HG03280 (cell line): ENCODE results near the gene CEP85L.

Experiments
- ATAC-seq: cut with Tn5 transposase; IDR thresholded peaks from one replicate; pipeline ENCODE4 v1.9.1; 2021; ENCODE audit warnings: mild to moderate bottlenecking, moderate library complexity; ENCODE audit not compliant: unreplicated experiment

The CEP85L gene

DNA sequence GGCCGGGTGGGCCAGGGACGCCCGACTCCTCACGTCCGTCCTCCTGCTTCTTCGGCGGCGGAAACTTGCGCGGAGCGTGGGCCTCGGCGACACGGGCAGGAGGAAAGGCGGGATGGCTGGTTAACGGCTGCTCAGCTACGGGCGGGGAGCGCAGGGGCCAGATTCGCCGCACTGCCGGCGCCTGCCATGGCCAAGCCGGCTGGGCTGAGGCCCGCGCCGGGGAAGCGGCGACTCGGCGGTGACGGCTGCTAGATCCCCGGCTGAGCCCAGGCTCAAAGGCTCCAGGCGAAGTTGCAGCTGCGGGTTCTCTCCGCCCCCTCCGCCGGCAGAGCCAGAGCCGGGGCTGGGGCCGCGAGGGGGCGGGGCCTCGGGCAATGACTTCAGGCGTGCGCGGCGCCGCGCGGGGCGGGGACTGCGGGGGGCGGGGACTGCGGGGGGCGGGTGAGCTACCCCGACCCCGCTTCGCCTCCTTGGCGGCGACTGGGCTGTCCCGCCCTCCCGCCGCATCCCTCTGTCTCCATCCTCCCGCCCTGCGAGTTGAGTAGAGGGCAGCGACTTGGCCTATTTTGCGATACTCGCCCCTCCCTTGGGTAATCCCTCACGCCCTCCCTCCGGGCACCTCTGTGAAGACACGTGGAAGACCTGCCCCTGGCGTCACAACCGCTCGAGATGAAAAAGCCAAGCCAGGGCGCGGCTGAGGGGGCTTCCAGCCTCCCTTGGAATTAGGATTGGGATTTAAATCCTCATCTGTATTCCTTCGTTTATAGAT lies at the start of gene CEP85L:
Gene CEP85L, minus strand, starts transcription at position 310 of the 769 bp plus-strand sequence. CDS start 322 bp downstream, outside the sequence.
- ATAC-seq: peak; percentile 90

DNA sequence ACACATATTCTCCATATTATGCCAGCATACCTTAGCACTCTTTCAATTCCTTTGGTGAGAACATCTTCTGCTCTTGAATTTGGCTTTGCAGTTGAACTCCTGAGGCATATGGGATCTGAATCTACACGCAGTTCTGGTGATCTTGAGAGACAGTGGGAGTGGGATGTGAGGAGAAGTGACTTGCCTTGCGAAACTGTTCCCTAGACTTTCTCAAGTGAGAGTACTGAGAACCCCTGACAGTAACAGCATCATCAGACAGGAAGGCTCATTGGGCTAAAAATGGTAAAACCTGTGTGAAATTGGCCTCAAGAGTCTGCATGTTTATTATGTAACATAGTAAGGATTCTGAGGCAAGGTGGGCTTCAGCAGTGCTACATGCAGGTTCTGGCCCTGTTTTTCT lies 49.1 kb upstream of the CEP85L start:
- no peak for ATAC-seq

DNA sequence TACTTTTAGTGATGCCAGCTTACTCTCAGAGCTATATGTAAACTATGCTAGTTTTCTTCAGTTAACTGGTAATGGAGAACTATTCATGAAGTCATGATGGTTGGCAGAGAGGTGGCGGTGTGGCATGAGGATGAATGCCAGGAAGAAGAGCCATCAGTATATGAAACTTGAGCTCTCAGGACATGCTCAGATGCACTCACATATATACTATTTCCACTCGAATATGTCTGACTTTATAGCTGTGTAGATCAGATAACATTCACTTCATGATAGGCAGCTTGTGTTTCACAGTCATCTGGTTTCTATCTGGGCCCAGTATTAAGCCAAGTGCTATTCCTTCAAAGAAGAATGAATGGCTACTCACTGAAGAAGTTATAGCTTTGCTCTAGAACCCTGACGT lies 46.2 kb upstream of the CEP85L start:
- no peak for ATAC-seq

DNA sequence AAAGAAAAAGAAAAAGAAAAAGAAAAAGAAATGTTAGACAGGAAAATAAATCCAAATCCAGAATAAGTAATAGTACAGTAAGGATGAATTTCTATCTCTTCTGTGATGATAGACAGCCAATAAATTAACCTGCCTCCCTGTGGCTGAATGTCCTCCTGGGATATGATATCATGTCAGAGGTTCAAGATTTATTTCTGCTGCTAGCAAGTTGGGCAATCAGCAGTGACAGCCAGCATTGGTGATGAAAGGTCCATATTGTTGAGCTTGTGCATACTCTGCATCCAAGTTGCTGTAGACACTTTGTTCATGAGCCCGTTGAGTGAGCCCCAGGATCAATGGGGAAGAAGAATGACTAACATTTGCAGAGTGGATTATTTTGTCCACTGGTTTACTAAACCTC lies 44.9 kb upstream of the CEP85L start:
- ATAC-seq: no peak

DNA sequence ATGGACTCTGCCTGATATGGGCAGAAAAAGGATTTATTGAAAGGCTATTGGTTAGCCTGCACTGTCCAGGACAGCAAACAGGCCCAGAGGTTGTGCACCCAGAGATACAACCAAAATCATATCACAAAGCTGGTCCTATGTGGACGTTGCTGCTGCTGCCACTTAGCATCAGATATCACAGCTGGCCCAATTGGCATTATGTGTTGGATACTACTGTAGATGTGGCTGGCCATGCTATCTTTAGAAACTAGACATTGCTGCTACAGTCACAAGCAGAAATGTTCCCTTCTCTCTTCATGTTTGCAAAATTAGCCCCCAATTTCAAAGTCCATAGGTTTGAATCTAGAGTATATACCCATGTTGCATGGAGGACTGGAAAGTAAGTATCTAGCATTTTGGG lies 42.2 kb upstream of the CEP85L start:
- ATAC-seq: no peak

DNA sequence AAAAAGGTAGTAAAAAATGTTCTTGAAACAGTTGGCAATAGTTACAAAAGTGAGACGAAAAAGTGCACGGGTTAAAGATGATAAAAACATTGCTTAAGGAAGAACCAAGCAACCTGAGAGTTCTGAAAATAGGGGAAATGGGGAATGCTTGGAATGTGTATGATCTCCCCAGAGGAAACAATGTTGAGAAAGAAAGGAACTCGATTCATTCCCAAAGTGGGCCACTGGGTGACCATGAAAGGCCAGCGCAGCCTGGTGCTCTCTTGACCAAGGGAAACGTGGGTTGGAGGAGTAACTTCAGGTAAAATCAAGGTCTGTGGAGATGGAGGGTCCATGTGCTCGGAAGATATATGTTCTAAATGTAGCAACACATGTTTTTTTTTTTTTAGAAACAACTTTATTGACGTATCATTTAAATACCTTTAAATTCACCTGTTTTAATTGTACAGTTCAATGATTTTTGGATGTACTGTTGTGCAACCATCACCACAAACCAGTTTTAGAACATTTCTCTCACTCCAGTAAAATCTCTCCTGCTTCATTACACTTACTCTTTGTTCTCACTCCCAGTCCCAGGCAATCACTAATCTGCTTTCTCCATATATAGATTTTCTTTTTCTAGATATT lies 34.5 kb upstream of the CEP85L start:
- ATAC-seq: no peak

DNA sequence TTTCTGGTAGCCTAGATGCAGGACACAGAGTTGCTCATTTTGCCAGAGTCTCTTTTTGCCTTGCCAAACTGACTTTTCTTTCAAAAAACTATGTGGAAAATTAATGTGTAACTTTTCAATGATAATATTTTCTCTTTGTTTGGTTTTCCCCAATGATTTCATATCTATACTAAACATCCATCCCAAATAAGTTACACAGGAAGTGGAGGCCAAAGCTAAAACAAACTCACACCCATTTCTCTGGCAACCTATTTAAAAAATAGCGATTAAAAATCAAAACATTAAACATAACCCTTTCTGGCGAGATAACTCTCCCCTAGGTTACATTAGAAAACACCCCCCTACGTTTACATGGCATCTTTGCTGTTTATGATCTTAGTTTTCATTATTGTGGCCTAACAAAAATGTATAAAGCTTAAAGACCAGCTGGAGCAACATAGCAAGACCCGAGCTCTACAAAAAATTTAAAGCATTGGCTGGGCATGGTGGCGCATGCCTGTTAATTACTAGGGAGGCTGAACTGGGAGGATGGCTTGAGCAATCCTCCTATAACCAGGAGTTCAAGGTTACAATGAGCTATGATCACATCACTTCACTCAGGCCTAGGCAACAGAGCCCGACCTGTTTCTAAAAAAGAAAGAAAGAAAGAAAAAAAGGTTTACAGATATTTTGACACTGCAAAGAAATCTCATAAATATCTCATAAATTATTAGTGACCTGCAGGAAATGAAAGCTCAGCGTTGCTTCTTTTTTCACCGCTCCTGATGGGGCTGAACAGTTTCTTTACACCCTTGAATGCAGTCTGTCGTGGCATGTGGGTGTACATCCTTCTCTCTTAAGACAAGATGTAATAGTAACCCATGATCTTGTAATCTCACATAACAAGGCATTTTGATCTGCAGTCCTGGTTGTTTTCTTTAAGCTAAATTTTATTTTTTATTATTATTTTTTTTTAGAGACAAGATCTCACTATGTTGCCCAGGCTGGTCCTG lies 32.8 kb upstream of the CEP85L start:
- no peak for ATAC-seq

DNA sequence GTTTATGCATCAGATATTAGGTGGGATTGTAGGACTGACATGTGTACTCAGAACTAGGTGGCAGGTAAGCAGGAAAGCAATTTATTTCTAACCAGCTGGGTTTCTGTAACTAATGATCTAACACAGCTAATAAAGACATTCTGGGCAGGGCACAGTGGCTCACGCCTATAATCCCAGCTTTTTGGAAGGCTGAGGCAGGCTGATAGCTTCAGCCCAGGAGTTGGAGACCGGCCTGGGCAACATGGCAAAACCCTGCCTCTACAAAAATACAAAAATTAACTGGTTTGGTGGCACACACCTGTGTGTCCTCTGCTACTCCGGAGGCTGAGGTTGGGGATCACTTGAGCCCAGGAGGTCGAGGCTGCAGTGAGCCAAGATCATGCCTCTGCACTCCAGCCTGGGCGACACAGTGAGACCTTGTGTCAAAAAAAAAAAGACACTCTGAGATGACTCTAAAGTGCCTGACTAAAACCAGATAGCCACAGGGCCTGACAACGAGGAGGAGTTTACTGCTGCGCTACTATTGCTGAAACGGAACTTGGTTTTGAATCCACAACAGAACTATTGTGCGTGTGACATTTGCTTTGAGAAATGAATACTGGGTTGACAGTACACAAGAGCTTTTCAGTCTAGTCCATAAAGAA lies 29.2 kb upstream of the CEP85L start:
- ATAC-seq: no peak

DNA sequence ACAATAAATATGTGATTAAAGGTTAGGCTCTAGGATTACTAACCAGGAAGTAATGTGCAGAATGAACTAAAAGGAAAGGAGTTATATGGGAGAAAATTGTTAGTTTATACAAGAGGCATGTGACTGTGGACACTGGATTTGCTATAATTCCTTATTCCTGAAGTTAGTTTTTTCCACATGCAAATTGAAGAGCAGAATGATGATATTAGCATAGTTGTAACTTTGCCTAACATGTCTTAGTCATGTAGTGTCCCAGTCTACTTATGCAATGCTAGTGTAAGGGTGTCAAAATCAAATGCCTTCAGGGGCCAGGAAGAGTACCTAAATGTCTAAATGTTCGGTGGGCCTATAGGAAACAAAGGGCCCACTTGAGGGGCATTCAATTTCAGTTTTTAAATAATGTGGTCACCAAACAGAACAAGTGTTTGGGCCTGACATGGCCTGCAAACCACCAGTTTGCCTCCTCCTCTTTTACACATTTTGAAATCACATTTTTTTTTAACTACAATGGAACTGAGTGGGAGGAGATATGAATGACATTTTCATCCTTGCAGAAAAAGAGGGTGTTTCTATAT lies 28.0 kb upstream of the CEP85L start:
- ATAC-seq: no peak

DNA sequence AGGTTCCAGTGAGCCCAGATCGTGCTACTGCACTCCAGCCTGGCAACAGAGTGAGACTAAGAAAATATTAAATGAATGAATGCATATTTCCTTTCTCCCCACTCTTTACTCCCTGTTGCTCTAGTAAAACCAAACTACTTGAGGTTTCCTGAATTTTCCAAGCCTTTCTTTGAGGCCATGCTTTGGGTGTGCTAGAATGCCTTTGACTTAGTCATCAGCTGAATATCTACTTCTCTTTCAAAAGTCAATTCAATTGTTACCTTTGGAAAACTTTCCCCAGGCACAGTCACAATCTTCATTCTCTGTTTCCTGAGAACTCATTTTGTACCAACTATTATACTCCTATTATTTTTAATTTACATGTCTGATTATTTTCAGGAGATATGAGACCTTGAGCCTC lies 27.5 kb upstream of the CEP85L start:
- ATAC-seq: no peak

DNA sequence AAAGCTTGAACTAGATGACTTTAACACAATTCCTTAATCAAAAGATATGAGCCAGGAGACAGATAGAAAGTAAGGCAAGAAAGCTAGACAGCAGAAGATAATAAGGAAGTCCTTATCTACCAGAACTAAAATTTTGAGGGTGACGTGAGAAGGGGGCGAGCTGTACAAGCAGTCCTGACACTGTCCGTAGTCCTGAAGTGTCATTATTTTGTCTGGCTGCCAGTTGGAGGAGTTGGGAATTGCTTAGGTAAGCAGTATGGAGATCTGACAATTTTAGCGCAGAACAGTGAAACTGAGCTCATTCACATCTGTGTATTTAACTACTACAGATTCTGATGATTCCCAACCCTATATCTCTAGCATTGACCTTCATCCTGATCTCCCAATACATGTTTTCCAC lies 25.8 kb upstream of the CEP85L start:
- no peak for ATAC-seq

DNA sequence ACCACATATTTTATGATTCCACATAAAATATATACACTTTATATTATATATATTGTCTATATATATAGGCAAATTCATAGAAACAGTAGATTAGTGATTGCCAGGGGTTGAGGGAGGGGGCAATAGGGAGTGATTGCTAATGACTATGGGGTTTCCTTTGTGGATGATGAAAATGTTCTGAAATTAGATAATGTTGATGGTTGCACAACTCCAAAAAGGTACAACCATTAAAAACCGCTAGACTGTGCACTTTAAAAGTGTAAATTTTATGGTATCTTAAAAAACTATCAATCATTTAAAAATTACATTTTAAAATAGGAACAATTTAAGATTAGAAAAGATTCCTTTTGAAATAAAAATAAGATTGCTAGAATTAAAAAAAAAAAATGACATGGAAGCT lies 23.8 kb upstream of the CEP85L start:
- ATAC-seq: no peak

DNA sequence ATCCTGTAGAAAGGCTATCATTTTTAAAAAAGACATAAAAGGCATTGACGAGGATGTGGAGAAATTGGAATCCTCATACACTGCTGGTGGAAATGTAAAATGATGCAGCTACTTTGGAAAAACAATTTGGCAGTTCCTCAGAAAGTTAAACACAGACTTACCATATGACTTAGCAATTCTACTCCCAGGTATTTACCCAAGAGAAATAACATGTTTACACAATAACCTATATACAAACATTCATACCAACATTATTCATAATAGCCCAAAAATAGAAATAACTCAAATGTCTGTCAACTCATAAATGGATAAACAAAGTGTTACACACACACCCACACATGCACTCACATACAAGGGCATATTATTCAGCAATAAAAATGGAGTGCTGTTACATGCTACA lies 23.4 kb upstream of the CEP85L start:
- ATAC-seq: no peak

DNA sequence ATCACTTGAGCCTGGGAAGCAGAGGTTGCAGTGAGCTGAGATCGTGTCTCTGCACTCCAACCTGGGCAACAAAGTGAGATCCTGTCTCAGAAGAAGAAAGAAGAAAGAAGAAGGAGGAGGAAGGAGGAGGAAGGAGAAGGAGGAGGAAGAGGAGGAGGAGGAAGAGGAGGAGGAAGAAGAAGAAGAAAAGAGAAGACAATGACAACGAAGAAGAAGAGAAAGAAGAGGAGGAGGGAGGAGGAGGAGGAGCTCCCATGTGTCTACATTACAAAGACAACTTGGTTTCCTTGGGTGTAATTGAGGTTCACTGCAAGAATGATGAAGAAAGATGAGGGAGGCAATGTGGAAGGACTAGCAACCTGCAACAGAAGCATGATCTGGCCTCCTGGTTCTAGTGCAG lies 21.3 kb upstream of the CEP85L start:
- no peak for ATAC-seq

DNA sequence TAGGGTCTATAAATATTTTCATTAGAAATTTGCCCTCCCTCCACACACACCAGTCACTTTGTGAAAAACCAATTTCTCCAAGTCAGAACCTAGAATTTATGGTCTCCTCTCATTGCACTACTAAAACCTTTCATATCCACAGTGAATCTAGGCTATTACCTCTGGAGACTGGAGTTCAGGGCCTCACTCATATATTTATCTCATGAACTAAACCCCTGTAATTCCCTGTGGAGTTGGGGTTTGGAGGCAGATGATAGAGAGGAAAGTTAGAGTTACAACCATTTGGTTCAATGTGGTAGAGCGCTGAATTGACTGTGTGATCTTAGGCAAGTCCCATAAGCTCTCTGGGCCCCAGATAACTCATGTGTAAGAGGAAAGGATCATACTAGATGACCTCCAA lies 18.2 kb upstream of the CEP85L start:
- ATAC-seq: no peak

DNA sequence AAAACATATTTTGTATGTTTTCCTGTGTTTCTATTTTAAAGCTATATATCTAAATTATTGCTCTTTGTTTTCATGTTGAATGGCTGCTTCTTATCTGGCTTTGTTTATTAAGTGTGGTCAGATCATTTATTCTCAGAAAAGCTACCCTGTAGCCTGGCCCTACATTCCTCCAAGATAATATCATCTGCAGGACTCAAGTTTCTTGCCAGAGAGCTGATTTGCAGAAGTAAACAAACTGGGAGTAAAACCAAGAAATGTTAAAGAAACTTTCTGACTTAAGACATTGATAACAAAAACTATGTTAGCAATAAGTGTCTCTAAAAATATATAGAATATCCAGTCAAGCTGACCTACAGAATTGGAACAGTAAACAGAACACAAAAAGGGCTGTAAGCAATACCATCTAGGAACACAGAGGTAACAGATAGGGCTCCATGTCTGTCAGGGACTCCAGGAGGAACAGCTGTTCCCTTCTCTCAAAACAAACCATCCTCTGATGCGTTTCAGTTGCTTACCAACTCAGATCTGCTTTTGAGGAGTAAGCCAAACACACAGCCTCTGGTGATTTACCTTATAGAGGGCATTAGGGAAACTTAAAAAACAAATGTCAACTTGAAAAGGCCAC lies 17.5 kb upstream of the CEP85L start:
- ATAC-seq: no peak

DNA sequence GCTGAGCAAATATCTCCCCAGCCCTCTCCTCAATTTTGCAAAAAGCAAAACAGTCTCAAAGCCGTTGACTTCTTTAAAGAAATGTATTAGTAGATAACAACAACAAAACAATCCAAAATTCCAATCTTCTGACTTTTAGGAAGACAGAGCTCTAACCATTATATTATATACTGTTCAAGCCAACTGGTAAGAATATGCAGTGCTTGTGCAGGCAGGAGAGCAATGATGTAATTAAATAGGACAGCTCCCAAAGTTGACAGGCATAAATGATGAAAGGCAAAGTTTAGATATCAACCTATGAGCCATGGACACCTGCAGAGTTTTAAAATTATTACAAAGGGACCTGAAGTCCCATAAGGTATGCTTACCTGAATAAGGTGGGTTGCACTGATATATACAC lies 16.6 kb upstream of the CEP85L start:
- ATAC-seq: no peak

DNA sequence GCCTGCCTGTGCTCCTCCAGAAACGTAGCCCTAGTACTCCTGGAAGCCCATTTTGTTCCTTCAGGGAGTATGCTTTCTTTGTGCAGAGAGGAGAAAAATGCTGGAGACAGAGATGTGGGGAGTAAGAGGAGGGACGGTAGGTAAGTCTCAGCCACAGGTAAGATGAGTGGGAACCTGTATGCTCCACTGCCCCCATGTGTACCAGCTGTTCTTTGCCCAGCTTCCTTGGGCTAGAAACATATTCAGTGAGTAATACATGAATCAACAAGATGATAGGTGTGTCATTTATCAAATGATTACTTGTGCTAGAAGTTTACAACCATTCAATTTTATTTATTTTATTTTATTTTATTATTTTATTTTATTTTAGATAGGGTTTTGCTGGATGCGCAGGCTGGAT lies 13.6 kb upstream of the CEP85L start:
- ATAC-seq: peak; percentile 42

DNA sequence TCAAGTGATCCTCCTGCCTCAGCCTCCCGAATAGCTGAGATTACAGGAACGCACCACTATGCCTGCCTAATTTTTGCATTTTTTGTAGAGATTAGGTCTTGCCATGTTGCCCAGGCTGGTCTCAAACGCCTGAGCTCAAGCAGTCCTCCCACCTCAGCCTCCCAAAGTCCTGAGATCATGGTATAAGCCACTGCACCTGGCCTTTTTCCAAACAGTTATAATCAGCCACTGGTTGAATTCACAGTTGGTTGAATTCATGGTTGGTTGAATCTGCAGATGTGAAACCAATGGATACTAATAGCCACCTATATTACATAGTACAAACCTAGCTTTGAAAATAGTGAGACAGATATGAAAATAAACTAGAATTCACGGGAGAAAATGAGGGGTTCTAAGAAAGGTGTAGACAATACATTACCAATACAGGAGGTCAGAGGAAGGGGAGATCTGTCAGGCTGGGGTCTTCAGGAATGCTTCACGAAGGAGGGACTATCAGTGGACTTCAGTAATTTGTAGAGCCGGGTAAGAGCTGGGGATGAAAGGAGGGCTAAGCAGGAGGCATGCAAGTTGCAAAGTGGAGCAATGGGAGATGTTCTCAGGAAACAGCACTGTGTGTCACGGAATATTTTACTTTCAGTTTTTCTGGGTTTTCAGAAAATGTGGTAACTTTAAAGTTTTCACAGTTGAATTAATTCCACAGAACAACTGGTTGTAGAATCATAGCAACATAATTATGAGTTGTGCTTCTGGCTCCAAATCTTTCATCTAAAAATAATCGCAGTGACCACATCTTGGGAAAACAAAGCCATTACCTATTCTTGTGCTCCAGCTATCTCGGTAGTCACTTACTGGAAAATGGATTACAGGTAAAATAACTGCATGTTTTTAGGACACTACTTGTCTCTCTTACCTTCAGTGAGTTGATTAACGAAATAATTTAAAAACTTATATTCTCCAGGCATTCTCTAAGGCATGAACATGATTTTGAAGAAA lies 12.9 kb upstream of the CEP85L start:
- ATAC-seq: peak; percentile 37
